IPS-18a (cell line): ENCODE measurements around the gene TEX22.

Experiments
- H3K27ac ChIP-seq: one replicate; pipeline ENCODE4 v1.5.1; 2013; ENCODE audit warnings: low read length
- H3K27me3 ChIP-seq: one replicate; pipeline ENCODE4 v1.6.1; 2013; ENCODE audit warnings: mild to moderate bottlenecking, low read length; ENCODE audit not compliant: control insufficient read depth, insufficient read depth
- H3K36me3 ChIP-seq: one replicate; pipeline ENCODE4 v1.6.1; 2013; ENCODE audit warnings: low read depth, low read length; ENCODE audit not compliant: control insufficient read depth
- H3K4me1 ChIP-seq: one replicate; pipeline ENCODE4 v1.6.1; 2013; ENCODE audit warnings: low read depth, low read length; ENCODE audit not compliant: control insufficient read depth
- H3K4me3 ChIP-seq: one replicate; pipeline ENCODE4 v1.5.1; 2013; ENCODE audit warnings: low read length
- H3K9ac ChIP-seq: one replicate; pipeline ENCODE4 v1.6.1; 2013; ENCODE audit warnings: mild to moderate bottlenecking, low read length, moderate library complexity
- H3K9me3 ChIP-seq: one replicate; pipeline ENCODE4 v1.6.1; 2013; ENCODE audit warnings: low read depth, low read length; ENCODE audit not compliant: control insufficient read depth

TEX22 gene

GRCh38 chr14:105381446-105382342, 16.6 kb upstream of the TEX22 start:
- no peak overlapping the region for H3K27ac ChIP-seq
- no peaks in the 10 kb centered on the region for H3K27me3 ChIP-seq
- H3K4me1 ChIP-seq = no peaks in the 10 kb centered on the region
- H3K9ac ChIP-seq = no peak overlapping the region
- H3K36me3 ChIP-seq = peaks cover 4% of the 10 kb centered on the region
- H3K4me3 ChIP-seq = no peak overlapping the region
- H3K9me3 ChIP-seq = no peaks in the 10 kb centered on the region

GRCh38 chr14:105382343-105383082, 15.8 kb upstream of the TEX22 start:
- no peak overlapping the region for H3K27ac ChIP-seq
- H3K27me3 ChIP-seq = no peaks in the 10 kb centered on the region
- peaks cover 4% of the 10 kb centered on the region for H3K36me3 ChIP-seq
- no peak overlapping the region for H3K4me3 ChIP-seq
- no peaks in the 10 kb centered on the region for H3K9me3 ChIP-seq
- no peaks in the 10 kb centered on the region for H3K4me1 ChIP-seq
- no peak overlapping the region for H3K9ac ChIP-seq

GRCh38 chr14:105383083-105383730, 15.1 kb upstream of the TEX22 start:
- Histone ChIP-seq H3K9me3 (no peaks in the 10 kb centered on the region), H3K4me1 (no peaks in the 10 kb centered on the region), H3K9ac (no peak overlapping the region), H3K4me3 (no peak overlapping the region), H3K27me3 (no peaks in the 10 kb centered on the region), H3K36me3 (peaks cover 4% of the 10 kb centered on the region), H3K27ac (no peak overlapping the region)

GRCh38 chr14:105384041-105384557, 14.2 kb upstream of the TEX22 start:
- no peaks in the 10 kb centered on the region for H3K4me1 ChIP-seq
- H3K4me3 ChIP-seq = no peak overlapping the region
- H3K9ac ChIP-seq = no peak overlapping the region
- no peaks in the 10 kb centered on the region for H3K27me3 ChIP-seq
- H3K27ac ChIP-seq = no peak overlapping the region
- H3K9me3 ChIP-seq = no peaks in the 10 kb centered on the region
- H3K36me3 ChIP-seq = peaks cover 4% of the 10 kb centered on the region

GRCh38 chr14:105384605-105385321, 13.6 kb upstream of the TEX22 start:
- Histone ChIP-seq H3K4me3 (no peak overlapping the region), H3K9ac (no peak overlapping the region), H3K4me1 (no peaks in the 10 kb centered on the region), H3K36me3 (peaks cover 4% of the 10 kb centered on the region), H3K9me3 (no peaks in the 10 kb centered on the region), H3K27ac (no peak overlapping the region), H3K27me3 (no peaks in the 10 kb centered on the region)

GRCh38 chr14:105385322-105385637, 13.1 kb upstream of the TEX22 start:
- Histone ChIP-seq H3K4me3 (no peak overlapping the region), H3K27me3 (no peaks in the 10 kb centered on the region), H3K36me3 (peaks cover 4% of the 10 kb centered on the region), H3K9ac (no peak overlapping the region), H3K9me3 (no peaks in the 10 kb centered on the region), H3K27ac (no peak overlapping the region), H3K4me1 (no peaks in the 10 kb centered on the region)

GRCh38 chr14:105385698-105386365, 12.5 kb upstream of the TEX22 start:
- H3K27me3 ChIP-seq = no peaks in the 10 kb centered on the region
- peaks cover 4% of the 10 kb centered on the region for H3K36me3 ChIP-seq
- no peak overlapping the region for H3K4me3 ChIP-seq
- no peak overlapping the region for H3K27ac ChIP-seq
- H3K9ac ChIP-seq = no peak overlapping the region
- H3K4me1 ChIP-seq = no peaks in the 10 kb centered on the region
- no peaks in the 10 kb centered on the region for H3K9me3 ChIP-seq

GRCh38 chr14:105386581-105387529, 11.5 kb upstream of the TEX22 start:
- no peaks in the 10 kb centered on the region for H3K27me3 ChIP-seq
- H3K27ac ChIP-seq = no peak overlapping the region
- H3K4me3 ChIP-seq = no peak overlapping the region
- H3K9ac ChIP-seq = no peak overlapping the region
- no peaks in the 10 kb centered on the region for H3K9me3 ChIP-seq
- peaks cover 4% of the 10 kb centered on the region for H3K36me3 ChIP-seq
- H3K4me1 ChIP-seq = no peaks in the 10 kb centered on the region

- no peak overlapping the region for H3K27ac ChIP-seq
- H3K27me3 ChIP-seq = no peaks in the 10 kb centered on the region
- H3K36me3 ChIP-seq = peaks cover 4% of the 10 kb centered on the region
- no peaks in the 10 kb centered on the region for H3K4me1 ChIP-seq
- H3K9me3 ChIP-seq = no peaks in the 10 kb centered on the region
- H3K9ac ChIP-seq = no peak overlapping the region
- H3K4me3 ChIP-seq = no peak overlapping the region
Observed at GRCh38 chr14:105387530-105387922, 10.8 kb upstream of the TEX22 start.
